ENCODE results near the gene DGKE.

DGKE gene

GRCh38 chr17:56826611-56827414 lies 7.1 kb upstream of the DGKE start:
- no peak overlapping the region for H3K4me3 ChIP-seq (ENCODE audit: low read depth, low read length)
- DNase-seq (ENCODE audit: low read depth), result no peak
- in situ Hi-C loops (cut with HindIII; ENCODE audit: low sequenced_read_pairs), result no loop called here
- TF ChIP-seq CTCF (IDR thresholded peaks at IDR 0.05; ENCODE audit: low read depth, low read length, missing control alignments), result no peak

DNA sequence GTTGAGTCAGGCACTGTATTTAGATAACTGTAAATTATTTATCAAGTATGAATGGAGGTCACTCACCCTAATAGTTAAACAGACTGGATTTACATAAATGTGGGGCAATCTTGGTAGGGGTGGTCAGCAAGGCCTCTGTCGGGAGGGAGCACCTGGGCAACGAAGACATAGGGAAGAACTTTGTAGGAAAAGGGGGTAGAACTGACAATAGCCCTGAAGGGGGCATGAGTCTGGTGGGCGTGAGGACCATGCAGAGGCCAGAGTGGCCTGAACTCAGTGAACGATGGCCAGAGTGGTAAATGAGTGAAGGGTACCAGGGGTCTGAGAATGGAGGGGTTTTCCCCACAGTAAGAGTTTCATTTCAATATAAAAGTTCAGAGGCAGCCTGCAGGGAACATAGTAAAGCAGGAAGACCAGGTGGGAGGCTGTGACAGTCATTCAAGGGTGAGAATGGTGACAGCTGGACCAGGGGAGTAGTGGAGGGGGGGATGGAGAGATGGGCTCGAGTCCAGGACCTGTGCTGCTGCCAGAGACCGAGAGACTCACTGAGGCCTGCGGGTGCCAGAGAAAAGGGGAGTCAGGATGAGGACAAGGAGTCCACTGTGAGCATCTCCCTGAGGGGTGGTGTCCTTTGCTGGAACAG lies 3.1 kb upstream of the DGKE start:
- TF ChIP-seq CTCF (IDR thresholded peaks at IDR 0.05; ENCODE audit: low read depth, low read length, missing control alignments), result no peak
- DNase-seq (ENCODE audit: low read depth), result no peak
- H3K4me3 ChIP-seq (ENCODE audit: low read depth, low read length), result no peak overlapping the region
- in situ Hi-C loops (cut with HindIII; ENCODE audit: low sequenced_read_pairs), result no loop called here

DNA sequence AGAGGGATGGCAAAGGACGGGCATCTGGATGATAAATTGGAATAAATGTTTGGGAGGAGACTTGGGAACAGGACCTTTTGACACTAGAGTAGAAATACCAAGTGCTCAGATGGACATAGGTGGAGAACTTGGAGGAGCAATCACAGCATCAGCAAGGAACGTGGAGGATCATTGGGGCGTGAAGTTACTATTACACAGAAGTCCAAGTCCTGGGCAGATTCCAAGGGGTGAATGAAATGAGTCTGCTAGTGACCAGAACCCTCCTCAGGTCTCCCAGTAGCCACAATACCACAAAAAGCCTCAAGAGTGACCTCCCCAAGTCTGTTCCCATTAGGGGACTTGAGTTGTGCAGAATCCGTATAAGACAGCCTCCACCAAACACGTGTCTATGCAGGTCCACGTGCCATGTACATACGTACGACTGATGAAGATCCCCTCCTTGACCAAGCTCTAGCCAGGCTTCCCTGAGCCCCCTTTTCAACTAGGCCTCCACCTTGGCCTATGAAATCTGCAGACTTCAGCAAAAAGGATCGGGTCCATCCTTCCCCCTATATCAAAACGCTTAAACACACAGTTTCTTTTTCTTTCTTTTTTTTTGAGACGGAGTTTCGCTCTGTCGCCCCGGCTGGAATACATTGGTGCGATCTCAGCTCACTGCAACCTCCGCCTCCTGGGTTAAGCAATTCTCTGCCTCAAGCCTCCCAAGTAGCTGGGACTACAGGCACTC lies 2.4 kb upstream of the DGKE start:
- DNase-seq (ENCODE audit: low read depth), result no peak
- no peak for TF ChIP-seq CTCF (IDR thresholded peaks at IDR 0.05; ENCODE audit: low read depth, low read length, missing control alignments)
- no peak overlapping the region for H3K4me3 ChIP-seq (ENCODE audit: low read depth, low read length)
- in situ Hi-C loops (cut with HindIII; ENCODE audit: low sequenced_read_pairs), result no loop called here

DNA sequence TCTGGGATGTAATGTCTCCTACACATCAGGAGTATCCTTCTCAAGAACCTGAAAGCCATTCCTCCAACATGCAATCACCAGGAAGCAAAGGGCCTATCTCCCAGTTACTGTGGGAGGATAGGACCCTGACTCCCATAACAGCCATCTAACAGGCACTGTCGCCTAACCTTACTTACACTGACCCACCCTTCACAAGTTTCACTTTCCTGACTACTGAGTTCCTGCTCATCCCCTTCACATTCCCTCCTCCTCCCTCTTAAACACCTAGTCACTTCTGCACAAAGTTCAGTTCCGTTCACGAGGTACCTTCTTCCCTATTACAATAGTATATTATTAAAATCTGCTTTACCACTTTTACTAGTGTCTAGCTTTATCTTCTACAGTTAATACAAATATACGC lies 1.5 kb upstream of the DGKE start:
- no peak for TF ChIP-seq CTCF (IDR thresholded peaks at IDR 0.05; ENCODE audit: low read depth, low read length, missing control alignments)
- DNase-seq (ENCODE audit: low read depth), result no peak
- in situ Hi-C loops (cut with HindIII; ENCODE audit: low sequenced_read_pairs), result no loop called here
- H3K4me3 ChIP-seq (ENCODE audit: low read depth, low read length), result peak overlapping the region; percentile 63

GRCh38 chr17:56833057-56833808 lies 718 bp upstream of the DGKE start:
- in situ Hi-C loops (cut with HindIII; ENCODE audit: low sequenced_read_pairs), result no loop called here

More at GRCh38 chr17:56833057-56833808, 718 bp upstream of the DGKE start:
- DNase-seq (ENCODE audit: low read depth), result no peak
- TF ChIP-seq CTCF (IDR thresholded peaks at IDR 0.05; ENCODE audit: low read depth, low read length, missing control alignments), result no peak
- peak overlapping the region; percentile 63 for H3K4me3 ChIP-seq (ENCODE audit: low read depth, low read length)

All from astrocyte of the cerebellum (primary cell).